Glomerular visceral epithelial cell (primary cell): ENCODE results near the gene TPRX2.
"Not testable (repeated sequence)": the region's sequence is repeated elsewhere in the genome, so short reads cannot be mapped to it uniquely, and the experiment has no call there.

Source experiments
- DNase-seq: peaks from one replicate; pipeline ENCODE4 v3.0.0-alpha.2; 2016; ENCODE audit errors: extremely low spot score

Gene TPRX2

GRCh38 chr19:47858646-47859285, at the start of gene TPRX2:
TPRX2 (plus strand) TSS chr19:47859235; CDS start chr19:47859247, 12 bp downstream.
- not testable (repeated sequence) for DNase-seq

- DNase-seq, result peak; percentile 65
Measured at GRCh38 chr19:47813304-47813994, 45.6 kb upstream of the TPRX2 start.

GRCh38 chr19:47813995-47814328, 45.1 kb upstream of the TPRX2 start:
- no peak for DNase-seq

GRCh38 chr19:47816270-47816669, 42.8 kb upstream of the TPRX2 start:
- not testable (repeated sequence) for DNase-seq

GRCh38 chr19:47818221-47818620, 40.8 kb upstream of the TPRX2 start:
- DNase-seq, result not testable (repeated sequence)

- no peak for DNase-seq
Measured at GRCh38 chr19:47819858-47820257, 39.2 kb upstream of the TPRX2 start.

- no peak for DNase-seq
Measured at GRCh38 chr19:47820410-47820809, 38.6 kb upstream of the TPRX2 start.

- DNase-seq, result no peak
Measured at GRCh38 chr19:47821460-47822020, 37.5 kb upstream of the TPRX2 start, which contains the start of gene CRX. CRX (plus strand) TSS chr19:47821937; CDS start chr19:47834444, 12,507 bp downstream.

GRCh38 chr19:47824396-47824795, 34.6 kb upstream of the TPRX2 start:
- DNase-seq, result no peak

GRCh38 chr19:47826800-47827199, 32.2 kb upstream of the TPRX2 start:
- DNase-seq, result no peak

GRCh38 chr19:47832723-47833122, 26.3 kb upstream of the TPRX2 start:
- DNase-seq, result no peak

- no peak for DNase-seq
Measured at GRCh38 chr19:47836038-47836437, 23.0 kb upstream of the TPRX2 start.

- no peak for DNase-seq
Measured at GRCh38 chr19:47839411-47839810, 19.6 kb upstream of the TPRX2 start.

- DNase-seq, result no peak
Measured at GRCh38 chr19:47839913-47840312, 19.1 kb upstream of the TPRX2 start.

GRCh38 chr19:47842941-47843340, 16.1 kb upstream of the TPRX2 start:
- DNase-seq, result no peak

GRCh38 chr19:47848425-47848822, 10.6 kb upstream of the TPRX2 start:
- no peak for DNase-seq

GRCh38 chr19:47848823-47849473, 10.1 kb upstream of the TPRX2 start:
- no peak for DNase-seq

GRCh38 chr19:47853003-47853402, 6.0 kb upstream of the TPRX2 start:
- DNase-seq, result no peak

- no peak for DNase-seq
Measured at GRCh38 chr19:47854459-47854858, 4.6 kb upstream of the TPRX2 start.

GRCh38 chr19:47858231-47858630, 804 bp upstream of the TPRX2 start:
- not testable (repeated sequence) for DNase-seq

- DNase-seq, result not testable (repeated sequence)
Measured at GRCh38 chr19:47859838-47860237, 803 bp downstream of the TPRX2 start.

- DNase-seq, result no peak
Measured at GRCh38 chr19:47860602-47861297, 1.7 kb downstream of the TPRX2 start.
